ENCODE data around the gene STT3A. TPM values are rescaled to one million over a fixed set of nuclear protein-coding genes. Genes with fewer than 3 reads are reported as not detected.
A peak's percentile ranks its signal among the peaks of the same experiment; 100 is the strongest.
"Not testable (repeated sequence)": the region's sequence is repeated elsewhere in the genome, so short reads cannot be mapped to it uniquely, and the experiment has no call there.

STT3A gene
- 176 and 198 TPM in 2 replicates for total RNA-seq (2014; rRNA removed; shearing (Covaris generic))
- polyA plus RNA-seq (2014; cell fraction: nucleus; rRNA removed), result 144 and 147 TPM in 2 replicates

DNA sequence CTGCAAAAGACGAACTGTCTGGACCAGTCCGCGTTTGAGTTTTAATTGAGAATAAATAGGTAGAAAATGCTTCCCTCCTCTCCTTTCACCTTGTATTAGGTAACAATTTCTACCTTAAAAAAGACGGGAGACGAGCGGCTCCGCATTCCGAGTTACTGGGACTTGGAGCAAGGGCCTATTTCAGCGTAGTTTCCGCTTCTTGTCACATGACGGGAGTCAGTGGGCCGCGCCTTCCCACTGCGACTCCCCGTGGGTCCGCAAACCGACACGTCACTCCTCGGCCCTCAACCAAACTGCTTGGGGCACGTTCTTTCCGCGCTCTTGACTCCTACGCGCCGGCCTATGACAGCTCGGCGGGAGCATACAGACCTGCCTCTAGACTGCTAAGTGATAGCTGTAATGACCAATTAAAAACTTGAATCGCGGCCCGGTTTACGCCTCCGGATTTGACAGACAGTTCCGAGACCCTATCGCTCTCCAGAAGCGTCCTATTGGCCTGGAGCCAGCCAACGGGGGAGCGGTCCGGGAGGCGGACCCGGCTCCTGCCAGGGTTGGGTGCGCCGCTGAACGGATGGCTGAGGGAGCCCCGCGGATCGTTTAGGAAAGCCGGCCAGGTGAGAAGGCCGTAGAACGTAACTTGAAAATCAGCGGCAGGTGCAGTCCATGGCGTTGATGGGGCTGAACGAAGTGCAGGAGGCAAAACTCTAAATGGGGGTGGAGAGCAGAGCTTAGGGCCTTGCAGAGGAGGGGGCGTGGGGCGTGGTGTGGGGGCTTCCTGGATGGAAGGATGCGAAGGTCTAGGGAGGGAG lies at the start of gene STT3A:
Gene STT3A (plus strand): TSS at position 548 of the 809 bp plus-strand sequence. CDS start 3,064 bp downstream, outside the sequence.
- peak; percentile 99 for DNase-seq (ENCODE audit: extremely low read depth, low read depth)

DNA sequence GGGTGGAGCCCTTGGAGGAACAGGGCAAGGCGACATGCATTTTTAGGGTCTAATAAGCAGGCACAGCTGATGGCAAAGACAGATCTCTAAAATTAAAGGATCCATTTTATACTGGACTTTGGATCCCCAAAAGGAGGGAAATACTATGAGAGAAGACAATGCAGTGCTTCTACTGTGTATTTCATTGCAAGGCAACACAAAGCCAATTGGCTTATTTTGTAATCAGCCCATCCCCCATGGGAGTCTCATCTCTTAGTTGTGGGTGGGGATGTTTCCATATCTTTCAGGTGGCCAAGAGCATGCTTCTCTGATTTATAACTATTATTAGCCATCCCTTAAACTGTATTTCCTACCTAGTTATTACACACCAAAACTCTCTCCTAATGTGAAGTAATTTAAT lies 41.9 kb upstream of the STT3A start:
- no peak for DNase-seq (ENCODE audit: extremely low read depth, low read depth)

DNA sequence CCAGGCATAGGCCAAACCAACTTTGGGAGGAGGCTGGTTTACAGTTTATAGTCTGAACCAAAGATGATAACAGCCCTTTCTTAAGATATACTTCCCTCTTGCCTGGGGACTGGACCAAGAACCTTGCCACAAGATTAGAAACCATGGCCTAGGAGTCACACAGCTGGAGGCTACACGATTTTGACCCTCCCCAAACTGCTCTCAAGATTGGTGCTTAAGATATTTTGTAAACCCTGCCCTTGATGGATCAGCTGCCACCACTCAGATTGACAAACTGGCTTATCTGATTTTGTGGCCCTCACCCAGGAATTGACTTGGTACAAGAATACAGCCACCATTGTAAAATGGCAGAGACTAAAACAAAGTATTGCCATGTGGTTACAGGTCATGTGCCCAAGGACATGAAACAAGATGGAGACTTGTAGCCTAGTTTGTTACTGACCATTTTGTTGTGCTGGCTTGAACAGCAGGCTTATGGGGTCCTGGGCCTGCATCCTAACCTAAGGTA lies 40.8 kb upstream of the STT3A start:
- DNase-seq (ENCODE audit: extremely low read depth, low read depth), result no peak

DNA sequence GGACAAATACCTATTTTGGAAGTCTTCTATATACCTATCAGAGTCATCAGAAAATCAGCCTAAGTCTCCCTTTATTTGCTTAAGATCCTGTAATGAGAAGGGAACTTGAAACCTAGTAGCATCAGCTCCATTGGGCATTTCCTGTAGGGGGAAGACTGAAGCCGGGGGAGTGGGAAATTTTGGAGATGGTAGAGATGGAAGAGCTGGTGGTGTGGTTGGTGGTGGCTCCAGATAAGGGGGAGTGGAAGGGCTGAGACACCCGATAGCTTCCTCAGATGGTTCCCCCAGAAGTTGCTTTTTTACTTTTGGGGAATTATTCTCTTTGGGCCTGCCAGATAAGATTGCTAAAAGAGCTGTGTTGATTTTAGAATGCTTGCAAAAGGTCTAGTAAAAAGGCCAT lies 39.7 kb upstream of the STT3A start:
- DNase-seq (ENCODE audit: extremely low read depth, low read depth), result no peak

DNA sequence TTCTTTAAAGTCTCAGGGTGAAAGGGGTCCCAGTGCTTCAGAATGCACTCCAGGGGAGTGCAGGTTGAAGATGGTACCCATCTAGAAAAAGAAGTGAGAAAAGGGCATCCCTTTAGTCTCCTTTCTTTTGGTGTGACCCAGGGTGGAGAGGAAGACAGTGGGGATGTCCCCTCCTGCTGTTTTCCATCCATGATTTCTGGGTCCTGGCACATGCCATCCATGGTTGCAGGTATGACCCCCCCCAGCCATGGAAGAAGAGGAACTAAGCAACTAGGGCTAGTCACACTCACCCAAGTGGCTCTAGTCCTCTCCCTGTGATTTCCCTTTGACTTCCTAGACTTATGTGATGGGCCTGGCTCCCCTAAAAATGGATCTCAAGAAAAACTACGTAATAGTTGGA lies 39.3 kb upstream of the STT3A start:
- no peak for DNase-seq (ENCODE audit: extremely low read depth, low read depth)

DNA sequence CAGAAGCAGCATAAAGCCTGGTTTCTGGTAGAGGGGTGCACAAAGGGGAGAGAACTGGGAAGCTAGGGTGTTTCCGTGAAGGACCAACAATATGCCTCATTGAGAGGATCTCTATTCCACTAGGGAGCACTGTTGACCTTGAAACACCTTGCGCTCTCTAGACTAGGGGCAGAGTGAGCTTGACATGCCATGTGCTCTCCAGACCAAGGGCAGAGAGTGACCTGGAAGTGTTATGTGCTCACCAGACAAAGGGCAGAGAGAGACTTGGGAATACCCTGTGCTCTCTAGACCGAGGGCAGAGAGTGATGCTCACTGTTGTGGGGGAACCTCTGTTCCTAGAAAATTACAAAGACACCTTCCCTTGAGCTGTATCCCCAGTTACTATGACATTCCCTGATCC lies 38.6 kb upstream of the STT3A start:
- DNase-seq (ENCODE audit: extremely low read depth, low read depth), result no peak

DNA sequence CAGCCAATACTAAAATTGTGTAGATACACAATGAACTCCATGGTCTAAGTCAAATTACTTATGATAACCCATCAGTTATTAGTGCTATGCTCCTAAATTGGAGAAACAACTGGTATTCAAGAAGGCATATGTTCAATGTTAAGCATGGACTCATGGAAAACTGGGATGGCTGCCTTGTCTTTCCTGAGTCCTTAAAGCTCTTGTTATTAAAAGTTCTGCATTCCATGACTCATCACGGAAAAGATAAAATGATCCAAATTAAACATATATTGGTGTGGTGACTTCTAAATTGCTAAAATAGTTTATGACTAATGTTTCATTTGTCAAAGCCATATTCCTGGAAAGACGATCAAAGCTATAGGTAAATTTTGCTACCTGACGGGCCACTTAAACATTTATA lies 32.8 kb upstream of the STT3A start:
- no peak for DNase-seq (ENCODE audit: extremely low read depth, low read depth)

DNA sequence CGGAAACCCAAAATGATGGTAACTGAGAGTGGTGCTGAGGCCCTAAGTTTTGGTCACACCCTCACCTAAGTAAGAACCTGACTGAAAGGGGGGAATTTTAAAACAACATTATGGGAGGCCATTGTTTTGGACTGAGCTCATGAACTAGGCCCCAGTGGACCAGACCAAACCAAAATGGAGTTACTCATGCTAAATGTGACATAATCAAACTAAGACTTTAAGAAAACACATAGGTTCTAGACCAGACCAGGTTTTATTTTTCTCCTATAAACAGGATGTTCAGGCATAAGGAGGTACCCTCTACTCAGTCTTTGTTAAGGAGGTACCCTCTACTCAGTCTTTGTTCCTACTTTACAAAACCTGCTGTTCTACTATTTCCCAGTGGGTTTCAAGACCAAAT lies 30.7 kb upstream of the STT3A start:
- no peak for DNase-seq (ENCODE audit: extremely low read depth, low read depth)

DNA sequence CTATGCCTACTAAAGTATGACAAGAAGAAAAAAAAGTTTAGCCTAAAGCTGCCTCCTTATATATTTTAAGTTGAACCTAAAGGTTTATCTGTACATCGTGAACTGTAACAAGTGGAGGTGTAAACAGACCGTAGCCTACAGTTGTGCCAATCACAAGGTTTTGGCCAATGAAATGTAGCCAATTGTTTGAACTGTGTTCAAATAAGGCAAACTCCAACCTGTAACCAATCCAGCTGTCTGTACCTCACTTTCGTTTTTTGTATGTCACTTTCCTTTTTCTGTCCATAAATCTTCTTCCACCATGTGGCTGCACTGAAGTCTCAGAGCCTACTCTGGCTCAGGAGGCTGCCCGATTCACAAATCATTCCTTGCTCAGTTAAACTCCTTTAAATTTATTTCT lies 30.2 kb upstream of the STT3A start:
- no peak for DNase-seq (ENCODE audit: extremely low read depth, low read depth)

DNA sequence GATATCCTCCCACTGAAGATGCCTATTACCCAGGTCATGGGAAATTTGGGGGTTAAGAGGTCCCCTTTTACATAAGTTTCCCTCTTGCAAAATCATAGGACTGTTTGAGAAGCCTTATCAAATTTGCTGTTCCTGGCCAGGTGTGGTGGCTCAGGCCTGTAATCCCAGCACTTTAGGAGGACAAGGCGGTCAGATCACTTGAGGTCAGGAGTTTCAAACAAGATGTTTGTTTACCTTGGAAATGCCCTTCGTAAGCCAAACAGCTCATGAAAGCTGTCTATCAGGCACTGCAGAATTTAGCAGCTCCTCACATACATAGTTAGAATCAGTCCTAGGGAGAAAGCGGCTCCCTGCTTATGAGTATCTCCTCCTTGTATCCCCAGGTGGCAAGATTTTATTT lies 28.3 kb upstream of the STT3A start:
- DNase-seq (ENCODE audit: extremely low read depth, low read depth), result no peak

DNA sequence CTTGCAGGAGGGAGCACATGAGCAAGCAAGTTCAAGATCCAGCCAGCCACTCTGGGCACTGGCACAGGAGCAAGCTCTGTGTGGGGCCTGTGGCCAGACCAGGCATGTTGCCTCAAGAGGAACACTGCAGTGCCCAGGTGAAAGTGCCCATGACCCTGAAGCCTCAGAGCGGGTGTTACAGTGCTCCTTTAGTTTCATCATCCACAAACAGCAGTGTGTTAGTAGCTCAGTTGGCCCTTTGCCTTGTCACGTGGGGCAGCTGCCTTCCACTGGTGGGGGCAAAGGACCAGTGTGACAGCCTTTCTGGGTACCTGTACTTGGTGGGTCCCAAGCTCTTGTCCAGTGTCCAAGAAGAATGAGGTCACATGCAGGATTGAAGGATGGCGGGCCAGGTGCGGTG lies 26.4 kb upstream of the STT3A start:
- no peak for DNase-seq (ENCODE audit: extremely low read depth, low read depth)

DNA sequence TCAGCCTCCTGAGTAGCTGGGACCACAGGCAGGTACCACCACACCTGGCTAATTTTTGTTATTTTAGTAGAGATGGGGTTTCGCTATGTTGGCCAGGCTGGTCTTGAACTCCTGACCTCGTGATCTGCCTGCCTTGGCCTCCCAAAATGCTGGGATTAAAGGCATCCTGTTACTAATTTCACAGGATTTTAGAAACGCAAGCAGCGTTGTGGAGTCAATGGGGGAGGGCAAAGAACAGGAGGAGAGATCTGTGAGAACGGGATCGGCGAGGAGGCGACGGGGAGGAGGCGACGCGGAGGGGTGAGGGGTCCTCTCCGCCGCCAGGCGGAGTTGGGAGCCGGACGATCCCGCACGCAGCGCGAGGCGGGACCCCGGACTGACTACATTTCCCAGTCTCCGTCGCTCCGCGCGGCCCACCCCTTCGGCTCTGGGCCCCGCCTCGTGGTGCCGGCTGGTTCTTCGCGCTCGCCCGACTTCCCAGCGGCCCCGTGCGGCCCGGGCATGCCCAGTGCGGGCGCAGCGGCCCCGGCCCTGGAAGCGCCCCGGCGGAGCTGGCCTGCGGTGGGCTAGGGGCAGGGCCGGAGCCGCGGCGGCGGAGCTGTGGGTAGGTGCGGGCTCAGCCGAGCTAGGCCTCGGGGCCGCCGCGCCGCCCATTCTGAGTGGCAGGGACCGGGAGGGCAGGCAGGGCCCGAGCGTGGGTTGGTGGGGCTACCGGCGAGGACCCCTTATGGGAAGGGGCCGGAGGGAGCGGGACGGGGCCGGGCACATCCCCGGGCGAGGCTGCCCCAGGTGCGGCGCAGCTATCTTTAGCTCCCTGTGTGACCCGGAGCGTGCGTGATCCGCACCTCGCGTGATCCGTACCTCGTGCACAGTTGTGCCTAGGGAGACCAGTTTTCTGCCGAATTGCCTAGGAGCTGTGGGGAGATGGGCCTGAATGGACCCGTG lies 23.4 kb upstream of the STT3A start, which contains the start of gene EI24:
Gene EI24 (plus strand): TSS at position 508 of the 945 bp plus-strand sequence. CDS start 3,051 bp downstream, outside the sequence.
- DNase-seq (ENCODE audit: extremely low read depth, low read depth), result peak; percentile 83

DNA sequence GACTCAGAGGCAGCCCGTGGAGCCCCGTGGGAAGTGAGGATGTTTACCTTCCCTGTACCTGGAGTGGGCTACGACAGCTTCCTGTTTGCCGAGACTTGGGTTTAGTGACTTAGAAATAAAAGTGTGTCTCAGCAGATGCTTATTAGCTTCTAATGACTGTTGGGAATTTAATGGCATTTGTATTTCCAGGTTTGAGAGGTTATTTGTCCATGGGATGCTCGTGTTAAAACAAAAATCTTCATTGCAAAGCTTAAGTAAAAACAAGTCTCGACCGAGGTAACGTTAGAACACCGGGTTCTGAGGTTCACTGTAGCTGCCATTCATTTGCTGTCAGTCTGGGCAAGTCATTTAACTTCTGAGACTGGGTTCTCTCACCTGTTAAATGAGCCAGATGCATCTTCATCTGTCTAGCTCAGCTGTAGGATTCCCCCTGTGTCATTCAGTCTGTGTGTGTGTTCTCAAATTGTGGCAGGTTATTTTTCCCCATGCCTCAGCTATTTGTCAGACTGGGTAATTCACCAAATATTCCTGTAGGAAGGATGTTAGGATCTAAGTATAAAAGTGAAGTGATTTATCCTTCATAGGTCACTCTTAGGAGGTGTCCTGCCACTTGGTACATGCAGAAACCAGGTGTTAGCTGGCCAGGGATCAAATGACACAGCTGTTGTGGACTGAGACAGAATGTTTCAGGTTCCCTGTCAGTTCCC lies 22.6 kb upstream of the STT3A start:
- no peak for DNase-seq (ENCODE audit: extremely low read depth, low read depth)

DNA sequence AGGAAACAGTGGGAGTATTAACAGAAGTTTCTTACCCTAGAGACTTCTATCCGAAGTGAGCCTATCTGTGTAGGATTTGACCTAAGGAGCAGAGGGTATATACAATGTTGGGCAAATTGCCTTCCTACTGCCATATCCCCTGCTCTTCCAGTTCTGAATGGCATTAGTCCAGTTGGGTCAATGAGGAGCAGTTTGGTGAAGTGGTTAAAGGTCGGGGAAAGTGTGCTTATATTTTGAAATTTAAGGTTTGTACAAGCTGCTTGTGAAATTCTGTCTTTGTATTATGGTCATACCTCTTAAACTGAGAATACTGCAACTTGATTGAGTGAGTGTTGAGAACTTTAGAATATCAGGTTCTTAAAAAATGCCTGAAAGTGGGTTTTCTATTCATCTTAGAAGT lies 21.7 kb upstream of the STT3A start:
- no peak for DNase-seq (ENCODE audit: extremely low read depth, low read depth)

DNA sequence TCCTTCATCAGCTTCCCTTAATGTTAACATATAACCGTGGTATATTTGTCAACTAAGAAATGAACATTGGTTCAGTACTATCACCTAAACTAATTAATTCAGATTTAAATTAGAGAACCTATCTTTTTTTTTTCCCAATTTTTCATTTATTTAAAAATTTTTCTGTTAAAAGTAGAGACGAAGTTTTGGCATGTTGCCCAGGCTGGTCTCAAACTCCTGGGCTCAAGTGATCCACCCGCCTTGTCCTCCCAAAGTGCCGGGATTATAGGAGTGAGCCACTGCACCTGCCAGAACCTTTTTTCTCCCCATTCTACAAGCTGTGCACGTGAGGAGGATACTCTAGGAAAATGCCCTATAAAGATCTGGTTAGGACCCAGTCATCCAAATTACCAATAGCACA lies 19.7 kb upstream of the STT3A start:
- no peak for DNase-seq (ENCODE audit: extremely low read depth, low read depth)

DNA sequence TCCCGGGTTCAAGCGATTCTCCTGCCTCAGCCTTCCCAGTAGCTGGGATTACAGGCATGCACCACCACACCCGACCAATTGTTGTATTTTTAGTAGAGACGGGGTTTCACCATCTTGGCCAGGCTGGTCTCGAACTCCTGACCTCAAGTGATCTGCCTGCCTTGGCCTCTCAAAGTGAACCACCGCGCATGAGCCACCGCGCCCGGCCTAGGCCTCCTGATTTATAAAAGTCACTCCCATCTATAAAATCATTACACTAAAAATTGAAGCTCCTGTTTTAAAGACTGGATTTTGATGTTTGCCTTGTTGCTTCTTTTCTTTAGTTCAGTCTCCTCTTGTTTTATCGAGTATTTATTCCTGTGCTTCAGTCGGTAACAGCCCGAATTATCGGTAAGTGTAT lies 15.5 kb upstream of the STT3A start:
- DNase-seq (ENCODE audit: extremely low read depth, low read depth), result not testable (repeated sequence)

DNA sequence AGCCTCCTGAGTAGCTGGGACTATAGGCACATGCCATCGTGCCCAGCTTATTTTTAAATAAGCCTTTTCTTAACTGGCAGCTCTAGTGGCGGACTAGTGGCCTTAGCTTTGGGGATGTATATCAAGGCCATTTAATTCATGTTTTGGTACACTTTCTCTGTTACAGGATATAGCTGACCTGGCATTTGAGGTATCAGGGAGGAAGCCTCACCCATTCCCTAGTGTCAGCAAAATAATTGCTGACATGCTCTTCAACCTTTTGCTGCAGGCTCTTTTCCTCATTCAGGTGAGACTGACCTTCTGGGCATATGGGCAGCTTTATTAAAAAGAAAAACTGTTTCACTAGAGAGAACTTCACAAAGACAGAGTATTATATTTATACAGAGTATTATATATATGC lies 13.9 kb upstream of the STT3A start:
- no peak for DNase-seq (ENCODE audit: extremely low read depth, low read depth)

DNA sequence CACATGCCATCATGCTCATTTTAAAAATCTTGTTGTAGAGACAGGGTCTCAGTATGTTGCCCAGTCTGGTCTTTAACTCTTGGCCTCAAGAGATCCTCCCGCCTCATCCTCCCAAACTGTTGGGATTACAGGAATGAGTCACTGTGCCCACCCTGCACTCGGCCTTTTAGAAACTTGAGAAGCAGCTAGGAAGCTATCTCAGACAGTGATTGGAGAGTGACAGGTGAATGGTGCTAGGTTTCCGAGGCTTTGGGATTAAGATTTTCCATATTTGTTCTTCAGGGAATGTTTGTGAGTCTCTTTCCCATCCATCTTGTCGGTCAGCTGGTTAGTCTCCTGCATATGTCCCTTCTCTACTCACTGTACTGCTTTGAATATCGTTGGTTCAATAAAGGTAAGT lies 12.8 kb upstream of the STT3A start:
- no peak for DNase-seq (ENCODE audit: extremely low read depth, low read depth)

DNA sequence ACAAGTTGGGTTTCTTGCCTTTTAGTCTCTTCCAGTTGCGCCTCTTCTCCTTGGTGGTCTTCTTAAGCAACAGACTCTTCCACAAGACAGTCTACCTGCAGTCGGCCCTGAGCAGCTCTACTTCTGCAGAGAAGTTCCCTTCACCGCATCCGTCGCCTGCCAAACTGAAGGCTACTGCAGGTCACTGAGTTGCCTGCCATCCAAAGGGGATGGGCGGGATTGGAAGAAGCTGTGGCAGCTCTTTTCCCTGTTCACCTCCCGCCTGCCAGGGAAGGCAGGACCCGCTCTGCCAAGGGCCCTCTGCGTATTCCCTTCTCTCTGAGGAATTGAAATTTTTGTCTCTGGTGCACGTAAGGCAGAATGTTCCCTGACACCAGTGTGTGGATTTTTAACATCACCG lies 9.2 kb upstream of the STT3A start:
- no peak for DNase-seq (ENCODE audit: extremely low read depth, low read depth)

DNA sequence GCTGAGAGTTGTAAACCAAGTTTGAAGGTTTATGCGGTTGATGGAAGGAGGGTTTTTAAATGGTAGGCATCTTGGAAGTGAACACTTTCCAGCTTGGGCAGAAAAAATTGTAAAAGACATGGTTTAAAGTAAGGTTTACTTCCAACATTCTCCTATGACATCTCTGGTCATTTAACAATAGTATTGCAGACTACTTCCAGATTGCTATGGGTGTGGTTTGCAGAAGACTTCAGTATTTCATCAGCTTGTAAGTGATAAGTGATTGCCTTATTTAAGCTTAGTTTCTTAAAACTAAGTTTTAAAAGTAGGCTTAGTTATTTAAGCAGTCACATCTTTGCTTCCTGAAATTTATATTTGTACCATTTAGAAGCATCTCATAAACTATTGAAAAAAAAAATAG lies 7.2 kb upstream of the STT3A start:
- DNase-seq (ENCODE audit: extremely low read depth, low read depth), result no peak

DNA sequence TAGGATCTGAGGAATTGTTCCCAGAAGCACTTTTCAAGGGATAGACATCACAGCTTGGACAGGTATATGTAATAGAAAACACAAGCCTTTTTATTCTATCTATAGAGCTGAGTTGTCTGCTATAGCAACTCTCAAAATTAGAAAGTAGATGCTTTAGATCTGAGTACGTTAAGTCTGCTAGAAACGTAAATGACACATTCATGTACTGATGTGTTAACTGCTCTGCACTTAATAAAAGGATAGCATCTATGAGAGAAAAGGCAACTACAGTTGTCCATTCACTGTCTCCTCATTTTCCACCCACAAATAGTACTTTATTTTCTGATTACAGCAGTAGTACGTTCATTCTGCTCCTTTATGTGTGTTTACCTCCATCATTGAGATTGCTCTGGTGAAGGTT lies 6.0 kb upstream of the STT3A start:
- DNase-seq (ENCODE audit: extremely low read depth, low read depth), result no peak
